ENCODE results near the gene TWIST2. TPM values are rescaled to one million over a fixed set of nuclear protein-coding genes. Genes with fewer than 3 reads are reported as not detected.

The TWIST2 gene
- total RNA-seq, 4 donors from 2014 or later = 72.5 to 140 (median 106) TPM

- no peak for DNase-seq (ENCODE audit: low spot score in 2 of 2)
- 96 to 97% methylated on average over 1 of the region's 1 CpG for whole genome bisulfite sequencing, 2 donors
- H3K36me3 ChIP-seq = no peaks in the 10 kb centered on the region
Measured at GRCh38 chr2:238820197-238820596, 27.7 kb upstream of the TWIST2 start.

GRCh38 chr2:238820916-238821315 lies 27.0 kb upstream of the TWIST2 start:
- H3K36me3 ChIP-seq = no peaks in the 10 kb centered on the region
- peaks cover 0 to 4% of the 10 kb centered on the region in 2 donors for H3K27me3 ChIP-seq
- no peaks in the 10 kb centered on the region for H3K4me1 ChIP-seq
- 31 to 36% methylated on average over 6 of the region's 6 CpGs for WGBS, 2 donors
- DNase-seq (ENCODE audit: low spot score in 2 of 2) = no peak
- peaks cover 0 to 21% (median 0%) of the 10 kb centered on the region in 4 donors for H3K9me3 ChIP-seq
- H3K27ac ChIP-seq = no peak overlapping the region
- no peak overlapping the region for H3K4me3 ChIP-seq
- TF ChIP-seq CTCF (IDR thresholded peaks at IDR 0.05) (no peak), POLR2A (IDR thresholded peaks at IDR 0.05) (no peak), EP300 (IDR thresholded peaks at IDR 0.05) (no peak)

More at GRCh38 chr2:238820197-238820596, 27.7 kb upstream of the TWIST2 start:
- H3K4me1 ChIP-seq = no peaks in the 10 kb centered on the region
- no peak for TF ChIP-seq EP300 (IDR thresholded peaks at IDR 0.05)
- no peak for TF ChIP-seq POLR2A (IDR thresholded peaks at IDR 0.05)
- TF ChIP-seq CTCF (IDR thresholded peaks at IDR 0.05) = no peak
- no peak overlapping the region for H3K27ac ChIP-seq
- H3K4me3 ChIP-seq = no peak overlapping the region
- H3K9me3 ChIP-seq = peaks cover 0 to 21% (median 0%) of the 10 kb centered on the region in 4 donors
- peaks cover 0 to 4% of the 10 kb centered on the region in 2 donors for H3K27me3 ChIP-seq

GRCh38 chr2:238821391-238821790 lies 26.5 kb upstream of the TWIST2 start:
- Histone ChIP-seq H3K4me3 (no peak overlapping the region), H3K4me1 (no peaks in the 10 kb centered on the region), H3K27ac (no peak overlapping the region), H3K27me3 (peaks cover 0 to 4% of the 10 kb centered on the region in 2 donors), H3K36me3 (no peaks in the 10 kb centered on the region), H3K9me3 (peaks cover 0 to 21% (median 0%) of the 10 kb centered on the region in 4 donors)
- TF ChIP-seq EP300 (IDR thresholded peaks at IDR 0.05) (no peak), CTCF (IDR thresholded peaks at IDR 0.05) (no peak), POLR2A (IDR thresholded peaks at IDR 0.05) (no peak)
- 34 to 45% methylated on average over 9 of the region's 9 CpGs for WGBS, 2 donors
- no peak for DNase-seq (ENCODE audit: low spot score in 2 of 2)

- H3K9me3 ChIP-seq = peaks cover 0 to 21% (median 0%) of the 10 kb centered on the region in 4 donors
- H3K4me1 ChIP-seq = no peaks in the 10 kb centered on the region
- H3K27me3 ChIP-seq = peaks cover 0 to 4% of the 10 kb centered on the region in 2 donors
- no peaks in the 10 kb centered on the region for H3K36me3 ChIP-seq
- H3K4me3 ChIP-seq = no peak overlapping the region
- DNase-seq (ENCODE audit: low spot score in 2 of 2) = no peak
- 79 to 80% methylated on average over 10 of the region's 10 CpGs for WGBS, 2 donors
- TF ChIP-seq POLR2A (IDR thresholded peaks at IDR 0.05) (no peak), EP300 (IDR thresholded peaks at IDR 0.05) (no peak), CTCF (IDR thresholded peaks at IDR 0.05) (no peak)
- no peak overlapping the region for H3K27ac ChIP-seq
Measured at GRCh38 chr2:238821944-238822670, 25.8 kb upstream of the TWIST2 start.

GRCh38 chr2:238822955-238823354 lies 24.9 kb upstream of the TWIST2 start:
- no peaks in the 10 kb centered on the region for H3K36me3 ChIP-seq
- H3K4me3 ChIP-seq = no peak overlapping the region
- no peak for DNase-seq (ENCODE audit: low spot score in 2 of 2)
- peaks cover 0 to 4% of the 10 kb centered on the region in 2 donors for H3K27me3 ChIP-seq
- H3K9me3 ChIP-seq = peaks cover 0 to 21% (median 0%) of the 10 kb centered on the region in 4 donors
- H3K4me1 ChIP-seq = no peaks in the 10 kb centered on the region
- TF ChIP-seq EP300 (IDR thresholded peaks at IDR 0.05) (no peak), CTCF (IDR thresholded peaks at IDR 0.05) (no peak), POLR2A (IDR thresholded peaks at IDR 0.05) (no peak)
- no peak overlapping the region for H3K27ac ChIP-seq
- 91 to 93% methylated on average over 1 of the region's 1 CpG for WGBS, 2 donors

Data from tibial nerve (tissue), 4 donors.